ENCODE data around the gene MSS51. TPM values are rescaled to one million over a fixed set of nuclear protein-coding genes. Genes with fewer than 3 reads are reported as not detected.

MSS51 gene
- total RNA-seq, 2 donors from 2014 or later, result 3.9 to 4.0 TPM

GRCh38 chr10:73410897-73411296 is 22.5 kb downstream of the MSS51 start:
- H3K4me1 ChIP-seq (ENCODE audit: control insufficient read depth, insufficient read depth, low read length), result no peaks in the 10 kb centered on the region
- WGBS, 2 experiments (ENCODE audit: insufficient coverage in 1 of 2, insufficient read length in 1 of 2), result 92% methylated on average over 1 of the region's 1 CpG
- no peak for DNase-seq
- Mint-ChIP-seq H3K36me3 (ENCODE audit: low read depth) (peaks cover 22% of the 10 kb centered on the region), H3K4me1 (peaks cover 25% of the 10 kb centered on the region), H3K4me3 (no peak overlapping the region), H3K27me3 (ENCODE audit: insufficient read depth) (no peaks in the 10 kb centered on the region), H3K9me3 (no peaks in the 10 kb centered on the region), H3K27ac (no peak overlapping the region)
- no peak overlapping the region for H3K4me3 ChIP-seq (ENCODE audit: low read length)
- H3K27ac ChIP-seq (ENCODE audit: low read depth, low read length), result no peak overlapping the region
- no peak for TF ChIP-seq CTCF (conservative IDR thresholded peaks at IDR 0.05)
- no peak overlapping the region for H3K9ac ChIP-seq (ENCODE audit: extremely low read depth, low read length, poor library complexity, severe bottlenecking)
- peaks cover 5% of the 10 kb centered on the region for H3K9me3 ChIP-seq (ENCODE audit: control insufficient read depth, low read length)
- H3K27me3 ChIP-seq (ENCODE audit: control insufficient read depth, insufficient read depth, low read length, poor library complexity, severe bottlenecking), result no peaks in the 10 kb centered on the region
- H3K36me3 ChIP-seq (ENCODE audit: control insufficient read depth, insufficient read depth, low read length), result peaks cover 19% of the 10 kb centered on the region

GRCh38 chr10:73408978-73409521 is 24.3 kb downstream of the MSS51 start:
- H3K4me3 Mint-ChIP-seq, result no peak overlapping the region
- Histone ChIP-seq H3K36me3 (ENCODE audit: control insufficient read depth, insufficient read depth, low read length) (peaks cover 19% of the 10 kb centered on the region), H3K27me3 (ENCODE audit: control insufficient read depth, insufficient read depth, low read length, poor library complexity, severe bottlenecking) (no peaks in the 10 kb centered on the region), H3K9me3 (ENCODE audit: control insufficient read depth, low read length) (peaks cover 5% of the 10 kb centered on the region), H3K4me3 (ENCODE audit: low read length) (peak overlapping the region; percentile 58), H3K9ac (ENCODE audit: extremely low read depth, low read length, poor library complexity, severe bottlenecking) (no peak overlapping the region), H3K4me1 (ENCODE audit: control insufficient read depth, insufficient read depth, low read length) (no peaks in the 10 kb centered on the region), H3K27ac (ENCODE audit: low read depth, low read length) (no peak overlapping the region)
- WGBS, 2 experiments (ENCODE audit: insufficient coverage in 1 of 2, insufficient read length in 1 of 2), result 79 to 91% methylated on average over 2 to 4 of the region's 4 CpGs
- no peak for TF ChIP-seq CTCF (conservative IDR thresholded peaks at IDR 0.05)
- peaks cover 24% of the 10 kb centered on the region for H3K4me1 Mint-ChIP-seq
- H3K9me3 Mint-ChIP-seq, result no peaks in the 10 kb centered on the region
- no peak for DNase-seq
- no peak overlapping the region for H3K27ac Mint-ChIP-seq
- no peaks in the 10 kb centered on the region for H3K27me3 Mint-ChIP-seq (ENCODE audit: insufficient read depth)
- H3K36me3 Mint-ChIP-seq (ENCODE audit: low read depth), result peaks cover 22% of the 10 kb centered on the region

- no peak overlapping the region for H3K4me3 ChIP-seq (ENCODE audit: low read length)
- no peaks in the 10 kb centered on the region for H3K27me3 ChIP-seq (ENCODE audit: control insufficient read depth, insufficient read depth, low read length, poor library complexity, severe bottlenecking)
- peaks cover 22% of the 10 kb centered on the region for H3K36me3 Mint-ChIP-seq (ENCODE audit: low read depth)
- WGBS, 2 experiments (ENCODE audit: insufficient coverage in 1 of 2, insufficient read length in 1 of 2), result 91 to 92% methylated on average over 4 to 5 of the region's 5 CpGs
- peaks cover 5% of the 10 kb centered on the region for H3K9me3 ChIP-seq (ENCODE audit: control insufficient read depth, low read length)
- no peak overlapping the region for H3K4me3 Mint-ChIP-seq
- H3K27ac ChIP-seq (ENCODE audit: low read depth, low read length), result no peak overlapping the region
- TF ChIP-seq CTCF (conservative IDR thresholded peaks at IDR 0.05), result no peak
- H3K9me3 Mint-ChIP-seq, result no peaks in the 10 kb centered on the region
- peaks cover 24% of the 10 kb centered on the region for H3K4me1 Mint-ChIP-seq
- H3K9ac ChIP-seq (ENCODE audit: extremely low read depth, low read length, poor library complexity, severe bottlenecking), result no peak overlapping the region
- DNase-seq, result no peak
- no peaks in the 10 kb centered on the region for H3K4me1 ChIP-seq (ENCODE audit: control insufficient read depth, insufficient read depth, low read length)
- peaks cover 22% of the 10 kb centered on the region for H3K36me3 ChIP-seq (ENCODE audit: control insufficient read depth, insufficient read depth, low read length)
- H3K27ac Mint-ChIP-seq, result no peak overlapping the region
- no peaks in the 10 kb centered on the region for H3K27me3 Mint-ChIP-seq (ENCODE audit: insufficient read depth)
Measured at GRCh38 chr10:73408061-73408460, 25.3 kb downstream of the MSS51 start.

Data from endodermal cell (in vitro differentiated cells).